Thymus (tissue), 11 donors: Measurements from ENCODE around the gene GPR156. TPM values are rescaled to one million over a fixed set of nuclear protein-coding genes. Genes with fewer than 3 reads are reported as not detected.

Experiments used
- DNase-seq, 9 donors: peaks; one replicate each; pipeline ENCODE4 v3.0.0-alpha.2; 2013; ENCODE audit warnings: low spot score in 9 of 9, low read depth in 6 of 9, missing footprints in 1 of 9
- H3K27ac ChIP-seq, 2 donors: one replicate each; pipeline ENCODE4 v1.5.1; 2013; ENCODE audit warnings: control low read depth in 1 of 2, low read depth in 1 of 2, low read length in 1 of 2, mild to moderate bottlenecking in 1 of 2, moderate library complexity in 1 of 2
- H3K27me3 ChIP-seq, 2 donors: one replicate each; pipeline ENCODE4 v1.5.1; 2013; ENCODE audit warnings: low read length in 1 of 2; ENCODE audit not compliant: control insufficient read depth in 2 of 2, insufficient read depth in 1 of 2
- H3K36me3 ChIP-seq, 2 donors: one replicate each; pipeline ENCODE4 v1.5.1; 2013; ENCODE audit warnings: low read length in 1 of 2, mild to moderate bottlenecking in 1 of 2, moderate library complexity in 1 of 2; ENCODE audit not compliant: control insufficient read depth in 2 of 2, insufficient read depth in 2 of 2
- H3K4me1 ChIP-seq, 2 donors: one replicate each; pipeline ENCODE4 v1.5.1; 2013; ENCODE audit warnings: low read length in 2 of 2; ENCODE audit not compliant: control insufficient read depth in 2 of 2, insufficient read depth in 2 of 2
- H3K4me3 ChIP-seq, 2 donors: one replicate each; pipeline ENCODE4 v1.5.1; 2013; ENCODE audit warnings: low read length in 2 of 2, control low read depth in 1 of 2, mild to moderate bottlenecking in 1 of 2
- H3K9me3 ChIP-seq, 2 donors: one replicate each; pipeline ENCODE4 v1.5.1; 2013; ENCODE audit warnings: low read length in 1 of 2, mild to moderate bottlenecking in 1 of 2; ENCODE audit not compliant: control insufficient read depth in 2 of 2, insufficient read depth in 1 of 2
- WGBS: extraction: QIAGEN DNeasy Blood & Tissue Kit; methylation state at CpG from one replicate; pipeline ENCODE4 v1.1.7; 2013; 5-methylcytosine and 5-hydroxymethylcytosine counted together
- polyA plus RNA-seq: library from polyadenylated mRNA; stranded (reverse); fragments of 200-250 nt; gene quantifications from one replicate; pipeline ENCODE4 v1.2.3, GENCODE V29; 2013
- total RNA-seq: library from RNA; stranded (reverse); fragments of 120-200 nt; gene quantifications from one replicate; pipeline ENCODE4 v1.2.4, GENCODE V29; 2013
- donor health status: healthy.

Gene GPR156
- total and polyA plus RNA-seq, 2 donors: 0.11 to 0.42 TPM

DNA sequence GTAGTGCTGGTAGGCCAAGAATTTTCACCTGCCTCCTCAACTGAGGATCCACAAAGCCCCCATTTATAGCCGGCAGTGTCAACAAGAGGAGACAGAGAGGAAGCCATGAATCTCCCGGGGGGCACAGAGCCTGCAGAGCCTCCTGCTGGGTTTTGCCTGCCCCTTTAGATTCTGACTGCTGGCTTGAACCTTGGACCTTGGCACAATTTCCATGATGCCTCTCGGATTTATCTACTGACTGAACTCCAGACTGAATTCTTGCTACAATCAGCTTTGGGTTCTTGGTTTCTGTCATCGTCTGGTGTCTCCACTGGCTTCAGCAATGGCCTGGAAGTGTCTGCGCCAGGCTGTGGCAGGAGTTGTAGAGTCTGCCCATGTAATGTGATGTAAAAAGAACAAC is 80.7 kb downstream of the GPR156 start:
- Histone ChIP-seq H3K9me3 (no peaks in the 10 kb centered on the region), H3K4me3 (no peak overlapping the region), H3K27me3 (no peaks in the 10 kb centered on the region), H3K27ac (no peak overlapping the region), H3K4me1 (no peaks in the 10 kb centered on the region), H3K36me3 (no peaks in the 10 kb centered on the region)
- DNase-seq: no peak
- 95% methylated on average over 5 of the region's 5 CpGs for WGBS

DNA sequence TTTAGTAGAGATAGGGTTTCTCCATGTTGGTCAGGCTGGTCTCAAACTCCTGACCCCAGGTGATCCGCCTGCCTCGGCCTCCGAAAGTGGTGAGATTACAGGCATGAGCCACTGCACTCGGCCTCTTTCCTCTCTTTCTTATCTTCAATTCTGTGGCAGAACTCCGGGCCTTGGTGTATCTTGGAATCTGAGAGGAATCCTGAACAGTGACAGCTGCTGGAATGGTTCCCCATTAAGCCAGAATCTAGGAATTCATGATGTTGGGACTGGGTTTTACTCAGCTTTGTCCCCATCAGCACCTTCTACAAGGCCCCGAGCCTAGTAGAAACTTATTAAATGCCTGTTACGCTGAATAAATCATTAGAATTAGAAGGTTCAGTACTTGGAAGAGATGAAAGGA is 81.4 kb downstream of the GPR156 start:
- Histone ChIP-seq H3K4me3 (no peak overlapping the region), H3K4me1 (no peaks in the 10 kb centered on the region), H3K27me3 (no peaks in the 10 kb centered on the region), H3K9me3 (no peaks in the 10 kb centered on the region), H3K36me3 (no peaks in the 10 kb centered on the region), H3K27ac (no peak overlapping the region)
- WGBS: 98% methylated on average over 7 of the region's 7 CpGs
- DNase-seq: no peak

DNA sequence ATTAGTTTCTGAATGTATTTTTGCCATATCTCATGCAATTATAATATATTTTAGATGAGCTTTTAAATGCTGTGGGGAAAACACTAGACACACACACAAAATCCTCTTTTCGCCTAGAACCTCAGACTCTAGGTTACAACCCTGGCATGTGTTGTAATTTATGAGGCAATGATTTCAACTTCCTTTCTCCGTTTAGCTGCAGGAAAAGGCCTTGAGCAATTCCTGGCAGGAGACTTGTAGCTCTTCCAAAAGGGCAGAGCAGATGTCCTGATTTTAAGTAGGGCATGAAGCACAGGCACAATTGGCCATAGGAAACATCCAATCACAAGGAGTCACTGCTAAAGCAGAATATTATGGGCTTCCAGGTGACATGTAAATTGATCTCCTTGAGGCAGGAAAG is 82.0 kb downstream of the GPR156 start:
- no peaks in the 10 kb centered on the region for H3K9me3 ChIP-seq
- H3K27me3 ChIP-seq: no peaks in the 10 kb centered on the region
- no peak overlapping the region for H3K27ac ChIP-seq
- H3K36me3 ChIP-seq: no peaks in the 10 kb centered on the region
- 75% methylated on average over 2 of the region's 2 CpGs for WGBS
- no peak for DNase-seq
- H3K4me3 ChIP-seq: no peak overlapping the region
- H3K4me1 ChIP-seq: no peaks in the 10 kb centered on the region

DNA sequence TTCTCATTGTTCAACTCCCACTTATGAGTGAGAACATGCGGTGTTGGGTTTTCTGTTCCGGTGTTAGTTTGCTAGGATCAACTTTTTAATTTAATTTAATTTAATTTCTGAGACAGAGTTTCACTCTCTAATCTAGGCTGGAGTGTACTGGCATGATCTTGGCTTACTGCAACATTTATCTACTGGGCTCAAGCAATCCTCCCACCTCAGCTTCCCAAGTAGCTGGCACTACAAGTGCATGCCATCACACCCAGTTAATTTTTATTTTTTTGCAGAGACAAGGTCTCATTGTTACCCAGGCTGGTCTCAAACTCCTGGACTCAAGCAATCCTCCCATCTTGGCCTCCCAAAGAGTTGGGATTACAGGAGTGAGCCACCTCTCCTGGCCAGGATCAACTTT is 82.7 kb downstream of the GPR156 start:
- Histone ChIP-seq H3K4me1 (no peaks in the 10 kb centered on the region), H3K36me3 (no peaks in the 10 kb centered on the region), H3K27me3 (no peaks in the 10 kb centered on the region), H3K27ac (no peak overlapping the region), H3K4me3 (no peak overlapping the region), H3K9me3 (no peaks in the 10 kb centered on the region)
- WGBS: 97% methylated on average over 2 of the region's 2 CpGs
- DNase-seq: no peak

DNA sequence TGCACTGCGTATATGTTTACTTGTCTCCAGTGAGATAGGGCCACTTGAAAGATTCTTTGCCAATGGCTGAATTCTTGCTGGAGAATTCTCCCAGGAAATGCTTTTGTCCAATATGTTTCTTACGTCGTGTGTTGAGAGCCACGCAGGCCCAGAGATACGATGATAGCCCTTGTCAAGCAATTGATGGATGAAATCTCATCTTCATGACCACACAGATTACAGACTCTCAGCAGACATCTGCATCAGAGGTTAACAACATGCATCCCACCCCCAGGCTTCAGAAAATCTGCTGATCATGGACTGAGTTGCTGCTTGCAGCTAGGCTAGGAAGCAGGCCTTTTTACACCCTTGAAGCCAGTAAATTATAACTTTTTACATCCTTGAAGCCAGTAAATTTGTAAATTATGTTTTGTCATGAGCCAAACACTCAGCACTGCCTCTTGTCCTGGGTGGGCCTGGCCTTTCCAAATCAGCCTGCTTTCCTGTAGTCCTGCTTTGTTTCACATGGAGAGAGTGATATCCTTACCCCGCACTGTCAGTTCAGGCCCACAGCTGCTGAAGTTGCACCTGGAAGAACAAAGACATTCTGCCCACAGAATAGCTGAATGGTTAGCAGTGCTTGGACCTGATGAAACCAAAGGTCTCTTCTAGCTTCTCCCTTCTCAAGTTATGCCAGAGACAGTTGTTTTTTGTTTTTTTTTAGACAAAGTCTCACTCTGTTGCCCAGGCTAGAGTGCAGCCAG is 84.4 kb downstream of the GPR156 start:
- Histone ChIP-seq H3K27me3 (no peaks in the 10 kb centered on the region), H3K9me3 (no peaks in the 10 kb centered on the region), H3K4me3 (no peak overlapping the region), H3K4me1 (no peaks in the 10 kb centered on the region), H3K27ac (no peak overlapping the region), H3K36me3 (no peaks in the 10 kb centered on the region)
- 94% methylated on average over 6 of the region's 6 CpGs for WGBS
- DNase-seq: peak in 1 of 9 donors; percentile 10

DNA sequence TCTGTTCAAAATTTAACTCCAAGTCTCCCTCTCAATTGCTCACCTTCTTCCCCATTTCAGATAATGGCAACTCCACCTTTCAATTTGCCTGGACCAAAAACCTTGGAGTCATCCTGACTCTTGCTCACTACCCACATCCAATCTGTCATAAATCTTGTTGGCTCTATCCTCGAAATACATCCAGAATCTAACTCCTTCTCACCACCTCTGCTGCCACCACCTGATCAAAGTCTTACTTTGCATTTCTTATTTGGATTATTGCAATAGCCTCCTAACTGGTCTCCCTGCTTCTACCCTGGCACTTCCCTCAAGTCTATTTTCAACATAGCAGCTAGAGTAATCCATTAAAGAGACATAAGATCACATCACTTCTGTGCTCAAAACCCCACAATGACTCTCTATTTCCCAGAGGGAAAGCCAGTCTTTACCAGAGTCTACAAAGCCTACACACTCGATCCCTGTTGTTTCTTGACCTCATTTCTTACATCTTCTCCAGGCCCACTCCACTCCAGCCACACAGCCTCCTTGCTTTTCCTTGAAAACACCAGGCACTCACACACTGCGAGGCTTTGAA is 86.6 kb downstream of the GPR156 start:
- no peaks in the 10 kb centered on the region for H3K9me3 ChIP-seq
- no peak for DNase-seq
- 73% methylated on average over 3 of the region's 3 CpGs for WGBS
- H3K4me1 ChIP-seq: no peaks in the 10 kb centered on the region
- no peaks in the 10 kb centered on the region for H3K27me3 ChIP-seq
- no peaks in the 10 kb centered on the region for H3K36me3 ChIP-seq
- H3K27ac ChIP-seq: no peak overlapping the region
- H3K4me3 ChIP-seq: no peak overlapping the region

DNA sequence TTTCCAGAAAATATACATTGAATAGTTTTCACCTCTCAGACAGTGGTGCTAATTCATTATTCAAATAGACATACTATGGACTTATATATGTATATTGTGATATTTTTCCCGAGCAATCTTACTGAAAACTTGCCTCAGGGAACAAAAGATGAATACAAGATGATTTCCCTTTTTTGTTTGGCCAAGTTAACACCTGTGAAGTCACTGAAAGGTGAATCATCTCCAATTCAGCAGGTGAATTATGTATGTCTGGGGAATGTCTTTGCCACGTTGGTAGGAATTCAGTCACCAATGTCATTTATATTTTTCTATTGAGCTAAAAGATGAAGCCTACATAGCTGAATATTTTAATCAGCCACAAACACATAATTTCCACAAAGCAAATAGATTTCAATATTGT is 88.2 kb downstream of the GPR156 start:
- WGBS: 96% methylated on average over 2 of the region's 2 CpGs
- H3K36me3 ChIP-seq: no peaks in the 10 kb centered on the region
- H3K27me3 ChIP-seq: no peaks in the 10 kb centered on the region
- no peak overlapping the region for H3K27ac ChIP-seq
- no peak for DNase-seq
- no peak overlapping the region for H3K4me3 ChIP-seq
- no peaks in the 10 kb centered on the region for H3K9me3 ChIP-seq
- H3K4me1 ChIP-seq: no peaks in the 10 kb centered on the region

DNA sequence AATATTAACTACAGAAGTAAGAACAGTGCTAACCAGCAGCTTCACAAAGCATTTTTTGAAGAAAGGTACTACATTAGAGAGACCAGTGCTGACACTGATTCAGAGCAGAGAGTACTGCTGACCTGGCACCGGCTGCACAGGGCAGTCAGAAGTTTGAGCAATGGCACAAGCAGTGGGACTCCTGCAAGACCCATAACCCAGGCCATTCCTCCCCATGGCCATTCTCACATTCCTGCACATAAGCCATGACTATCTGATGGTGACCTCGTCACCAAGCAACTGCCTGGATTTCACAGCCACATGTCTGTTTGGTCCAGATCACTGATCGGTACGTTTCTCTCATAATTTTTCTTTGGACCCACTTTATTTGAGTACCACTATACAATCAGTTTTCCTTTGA is 88.7 kb downstream of the GPR156 start:
- H3K27me3 ChIP-seq: no peaks in the 10 kb centered on the region
- 96% methylated on average over 4 of the region's 4 CpGs for WGBS
- H3K4me3 ChIP-seq: no peak overlapping the region
- no peaks in the 10 kb centered on the region for H3K4me1 ChIP-seq
- no peaks in the 10 kb centered on the region for H3K36me3 ChIP-seq
- H3K9me3 ChIP-seq: no peaks in the 10 kb centered on the region
- no peak for DNase-seq
- H3K27ac ChIP-seq: no peak overlapping the region

DNA sequence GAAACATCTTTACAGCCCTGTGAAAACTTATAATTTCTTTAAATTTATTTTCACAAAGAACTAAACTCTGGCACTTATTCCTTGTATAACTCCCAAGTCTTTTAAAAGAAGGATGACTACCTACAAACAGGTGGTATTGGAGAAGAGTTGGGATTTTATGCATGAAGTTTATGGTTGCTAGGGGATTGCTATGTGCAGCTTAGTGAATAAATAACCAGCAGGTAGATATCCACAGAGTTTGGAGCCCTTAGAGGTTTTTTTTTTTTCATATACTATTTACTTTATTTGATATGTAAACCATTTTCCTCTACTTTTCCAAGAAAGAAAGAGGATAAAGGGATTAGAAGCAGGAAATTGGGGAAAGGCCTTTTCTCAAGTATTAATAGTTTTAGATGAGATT is 91.5 kb downstream of the GPR156 start:
- no peaks in the 10 kb centered on the region for H3K4me1 ChIP-seq
- no peaks in the 10 kb centered on the region for H3K27me3 ChIP-seq
- no peaks in the 10 kb centered on the region for H3K9me3 ChIP-seq
- DNase-seq: no peak
- H3K36me3 ChIP-seq: no peaks in the 10 kb centered on the region
- H3K4me3 ChIP-seq: no peak overlapping the region
- H3K27ac ChIP-seq: no peak overlapping the region
